Inflammatory macrophage treated with lipopolysaccharide for 4 hours (primary cell): ENCODE data around the gene BCL2.
"Not testable (repeated sequence)": the region's sequence is repeated elsewhere in the genome, so short reads cannot be mapped to it uniquely, and the experiment has no call there.

Source experiments
- DNase-seq: peaks from one replicate; pipeline ENCODE4 v3.0.0-alpha.2; 2020

The BCL2 gene

GRCh38 chr18:63319383-63320122, at the start of gene BCL2:
BCL2 (minus strand) TSS chr18:63319769.
- peak; percentile 47 for DNase-seq

GRCh38 chr18:63368611-63369010, 49.0 kb upstream of the BCL2 start:
- no peak for DNase-seq

- peak; percentile 97 for DNase-seq
Measured at GRCh38 chr18:63367053-63367953, 47.7 kb upstream of the BCL2 start, which contains the start of gene KDSR. KDSR (minus strand) TSS chr18:63367206; CDS start chr18:63367118, 88 bp downstream.

GRCh38 chr18:63366213-63367052, 46.9 kb upstream of the BCL2 start:
- DNase-seq, result peak; percentile 57

GRCh38 chr18:63365876-63366212, 46.3 kb upstream of the BCL2 start:
- no peak for DNase-seq

- peak; percentile 12 for DNase-seq
Measured at GRCh38 chr18:63363951-63364350, 44.4 kb upstream of the BCL2 start.

- not testable (repeated sequence) for DNase-seq
Measured at GRCh38 chr18:63363420-63363819, 43.9 kb upstream of the BCL2 start.

GRCh38 chr18:63356272-63356896, 36.8 kb upstream of the BCL2 start:
- no peak for DNase-seq

GRCh38 chr18:63350230-63350629, 30.7 kb upstream of the BCL2 start:
- no peak for DNase-seq

- DNase-seq, result no peak
Measured at GRCh38 chr18:63348508-63349136, 29.1 kb upstream of the BCL2 start.

GRCh38 chr18:63346480-63347183, 27.1 kb upstream of the BCL2 start:
- DNase-seq, result no peak

- DNase-seq, result no peak
Measured at GRCh38 chr18:63346031-63346430, 26.5 kb upstream of the BCL2 start.

GRCh38 chr18:63344918-63345317, 25.3 kb upstream of the BCL2 start:
- DNase-seq, result no peak

- no peak for DNase-seq
Measured at GRCh38 chr18:63344263-63344662, 24.7 kb upstream of the BCL2 start.

- DNase-seq, result peak; percentile 18
Measured at GRCh38 chr18:63342206-63342605, 22.6 kb upstream of the BCL2 start.

GRCh38 chr18:63339920-63340484, 20.4 kb upstream of the BCL2 start:
- peak; percentile 55 for DNase-seq

- no peak for DNase-seq
Measured at GRCh38 chr18:63336366-63337099, 17.0 kb upstream of the BCL2 start.

GRCh38 chr18:63331105-63331504, 11.5 kb upstream of the BCL2 start:
- DNase-seq, result no peak

GRCh38 chr18:63329431-63330145, 10.0 kb upstream of the BCL2 start:
- no peak for DNase-seq

GRCh38 chr18:63326011-63326410, 6.4 kb upstream of the BCL2 start:
- DNase-seq, result no peak
